Activated gamma-delta T cell treated with anti-CD3 and anti-CD28 coated beads, Interleukin-2, amount 50 U/mL, for 16 hours (primary cell): ENCODE results near the gene FMO4.
A peak's percentile ranks its signal among the peaks of the same experiment; 100 is the strongest.
"Not testable (repeated sequence)": the region's sequence is repeated elsewhere in the genome, so short reads cannot be mapped to it uniquely, and the experiment has no call there.

Experiments used
- DNase-seq: peaks from one replicate; pipeline ENCODE4 v3.0.0-alpha.2; 2020; ENCODE audit warnings: low read depth

Gene FMO4, protein sequence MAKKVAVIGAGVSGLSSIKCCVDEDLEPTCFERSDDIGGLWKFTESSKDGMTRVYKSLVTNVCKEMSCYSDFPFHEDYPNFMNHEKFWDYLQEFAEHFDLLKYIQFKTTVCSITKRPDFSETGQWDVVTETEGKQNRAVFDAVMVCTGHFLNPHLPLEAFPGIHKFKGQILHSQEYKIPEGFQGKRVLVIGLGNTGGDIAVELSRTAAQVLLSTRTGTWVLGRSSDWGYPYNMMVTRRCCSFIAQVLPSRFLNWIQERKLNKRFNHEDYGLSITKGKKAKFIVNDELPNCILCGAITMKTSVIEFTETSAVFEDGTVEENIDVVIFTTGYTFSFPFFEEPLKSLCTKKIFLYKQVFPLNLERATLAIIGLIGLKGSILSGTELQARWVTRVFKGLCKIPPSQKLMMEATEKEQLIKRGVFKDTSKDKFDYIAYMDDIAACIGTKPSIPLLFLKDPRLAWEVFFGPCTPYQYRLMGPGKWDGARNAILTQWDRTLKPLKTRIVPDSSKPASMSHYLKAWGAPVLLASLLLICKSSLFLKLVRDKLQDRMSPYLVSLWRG

DNA sequence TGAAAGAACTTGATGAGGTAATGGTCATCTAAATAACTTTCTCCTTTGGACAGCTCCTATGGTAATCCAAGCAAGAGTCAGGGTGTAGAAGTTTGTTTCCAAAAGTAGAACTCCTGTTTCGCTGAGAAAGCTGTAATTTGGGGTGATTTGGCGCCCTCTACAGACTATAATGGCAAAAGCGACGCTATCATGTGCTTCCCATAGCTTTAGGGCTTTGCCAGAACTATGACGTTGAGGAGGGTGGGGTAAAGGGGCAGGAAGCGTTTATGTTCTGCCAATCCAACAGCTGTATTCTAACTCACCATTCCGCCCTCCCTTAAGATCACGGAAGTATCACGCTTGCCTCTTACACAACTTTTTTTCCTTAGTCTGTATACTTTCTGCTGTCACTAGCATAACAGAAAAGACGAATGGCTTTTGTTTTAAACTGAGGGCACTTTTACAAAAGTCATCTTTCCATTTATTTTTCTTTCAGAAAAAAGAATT is at the start of gene FMO4:
Gene FMO4 (plus strand): TSS at position 349 of the 486 bp plus-strand sequence. CDS start 5,643 bp downstream, outside the sequence.
- DNase-seq: peak; percentile 69

DNA sequence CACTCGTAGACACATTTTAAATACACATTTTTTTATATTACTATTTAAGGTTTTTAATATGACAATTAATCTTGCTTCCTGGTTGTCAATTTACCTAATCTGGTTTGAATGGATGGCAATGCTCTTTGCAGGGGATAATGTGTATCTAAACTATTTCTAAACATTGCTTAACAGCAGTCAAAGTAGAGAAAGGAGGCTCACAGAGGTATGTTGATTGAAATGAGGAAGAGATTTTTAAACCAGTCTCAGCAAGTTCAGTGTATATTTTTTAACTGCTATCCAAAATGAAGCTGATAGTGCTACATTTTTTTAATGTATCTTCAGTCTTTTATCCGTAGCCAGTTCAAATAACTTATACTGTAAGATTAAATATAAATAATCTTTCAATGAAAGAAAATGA is 48.3 kb upstream of the FMO4 start:
- DNase-seq: no peak

DNA sequence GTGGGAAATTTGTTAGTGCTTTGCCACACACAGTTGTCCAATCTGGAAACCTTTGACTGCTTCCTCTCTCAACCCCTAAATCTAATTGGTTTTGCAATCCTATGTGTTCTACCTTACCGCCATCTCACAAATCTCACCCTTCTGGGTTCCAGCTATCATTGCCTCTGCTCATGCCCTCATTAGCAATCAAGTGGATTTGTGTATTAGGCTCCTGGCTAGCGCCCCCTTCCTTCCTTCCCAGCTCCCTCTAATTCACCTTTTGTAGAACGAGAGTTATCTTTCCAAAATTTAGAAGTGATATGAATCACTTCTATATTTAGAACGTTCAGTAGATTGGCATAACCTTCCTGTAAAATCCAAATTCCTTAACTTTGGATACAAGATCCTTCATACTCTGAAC is 47.1 kb upstream of the FMO4 start:
- DNase-seq: no peak

DNA sequence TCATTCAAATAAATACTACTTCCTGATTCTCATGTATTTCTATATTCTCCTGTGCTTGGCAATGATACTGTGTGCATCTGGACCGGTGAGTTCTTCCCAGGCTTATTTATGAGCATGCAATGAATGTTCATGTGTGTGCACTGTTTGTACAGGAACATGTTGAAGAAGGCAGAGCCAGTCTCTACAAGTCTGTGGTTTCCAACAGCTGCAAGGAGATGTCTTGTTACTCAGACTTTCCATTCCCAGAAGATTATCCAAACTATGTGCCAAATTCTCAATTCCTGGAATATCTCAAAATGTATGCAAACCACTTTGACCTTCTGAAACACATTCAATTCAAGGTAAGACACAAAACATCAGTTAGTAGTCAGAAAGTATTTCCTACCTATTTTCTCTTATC is 46.6 kb upstream of the FMO4 start:
- no peak for DNase-seq

DNA sequence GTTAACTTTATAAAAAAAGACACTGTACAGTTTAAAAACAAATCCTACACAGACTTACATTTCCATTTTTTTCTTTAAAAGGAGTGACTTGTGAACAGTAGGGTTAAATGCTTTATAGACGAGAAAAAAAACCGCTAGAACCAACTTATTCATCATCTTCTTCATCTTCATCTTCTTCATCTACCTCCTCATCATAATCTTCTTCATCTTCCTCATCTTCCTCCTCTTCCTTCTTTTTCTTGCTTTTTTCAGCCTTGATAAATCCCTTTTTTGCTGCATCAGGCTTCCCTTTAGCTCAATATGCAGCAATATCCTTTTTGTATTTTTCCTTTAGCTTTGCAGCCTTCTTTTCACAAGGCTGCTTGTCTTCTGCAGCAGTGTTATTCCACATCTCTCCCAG is 43.2 kb upstream of the FMO4 start:
- DNase-seq: no peak

DNA sequence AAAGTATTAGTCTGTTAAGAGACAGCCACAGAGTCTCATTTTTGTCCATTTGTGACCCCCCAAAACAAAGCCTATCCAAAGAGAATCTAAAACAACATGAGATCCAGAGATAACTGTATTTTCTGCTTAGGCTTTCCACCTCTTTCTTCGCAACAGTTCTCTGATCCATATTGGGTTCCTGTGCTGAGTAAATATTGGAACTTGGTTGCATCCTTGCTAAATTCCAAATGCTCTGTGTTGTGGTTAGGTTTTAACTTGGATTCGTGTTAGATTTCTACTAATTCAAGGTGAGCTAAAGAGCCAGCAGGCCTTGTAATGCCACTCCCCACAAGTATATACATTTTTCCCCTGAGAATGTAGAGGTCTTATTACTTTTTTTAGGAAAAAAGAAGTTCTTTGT is 36.4 kb upstream of the FMO4 start:
- no peak for DNase-seq

DNA sequence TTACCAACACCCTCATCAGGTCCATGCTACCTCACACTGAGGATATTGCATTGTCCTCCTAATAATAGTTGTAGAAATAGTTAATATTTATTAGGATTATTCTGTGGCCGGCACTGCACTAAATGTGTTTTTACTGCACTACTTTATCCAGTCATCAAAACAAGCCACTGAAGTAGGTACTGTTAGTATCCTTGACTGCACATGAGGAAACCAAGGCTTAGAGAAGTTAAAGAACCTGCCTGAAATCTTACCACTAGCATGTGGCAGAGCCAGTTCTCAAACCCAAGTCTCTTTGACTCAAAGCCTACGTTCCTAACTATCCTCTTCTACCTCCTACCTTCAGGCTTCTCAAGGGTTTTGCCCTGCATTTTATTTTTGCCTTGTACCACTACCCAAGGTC is 34.7 kb upstream of the FMO4 start:
- DNase-seq: no peak

DNA sequence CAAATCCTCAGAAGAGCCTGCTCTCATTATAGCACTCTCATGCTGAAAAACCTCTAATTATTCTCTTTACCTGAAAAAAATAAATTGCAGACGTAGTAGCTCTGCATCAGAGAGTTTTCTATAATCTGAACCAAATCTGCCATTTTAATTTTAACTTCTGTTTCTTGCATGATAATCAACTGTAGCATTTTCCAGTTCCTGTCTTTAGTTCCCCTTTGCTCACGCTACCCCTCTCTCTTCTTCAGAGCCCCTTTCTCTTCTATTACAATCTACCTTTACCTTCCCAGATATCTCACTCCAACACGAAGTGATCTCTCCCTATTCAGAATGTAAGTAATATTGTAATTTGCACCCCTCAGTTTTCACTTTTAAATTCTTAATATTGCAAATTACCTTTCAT is 34.3 kb upstream of the FMO4 start:
- DNase-seq: no peak

DNA sequence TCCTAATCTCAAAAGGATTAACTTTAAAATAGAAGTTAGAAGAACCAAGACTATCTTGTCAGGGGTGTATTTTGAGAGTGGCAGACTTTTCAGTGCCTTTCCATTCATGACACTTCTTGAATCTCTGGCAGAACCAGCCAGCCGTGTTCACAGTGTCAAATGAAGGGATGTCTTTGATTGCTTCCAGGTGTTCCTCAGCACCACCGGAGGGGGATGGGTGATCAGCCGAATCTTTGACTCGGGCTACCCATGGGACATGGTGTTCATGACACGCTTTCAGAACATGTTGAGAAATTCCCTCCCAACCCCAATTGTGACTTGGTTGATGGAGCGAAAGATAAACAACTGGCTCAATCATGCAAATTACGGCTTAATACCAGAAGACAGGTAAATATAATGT is 33.4 kb upstream of the FMO4 start:
- no peak for DNase-seq

DNA sequence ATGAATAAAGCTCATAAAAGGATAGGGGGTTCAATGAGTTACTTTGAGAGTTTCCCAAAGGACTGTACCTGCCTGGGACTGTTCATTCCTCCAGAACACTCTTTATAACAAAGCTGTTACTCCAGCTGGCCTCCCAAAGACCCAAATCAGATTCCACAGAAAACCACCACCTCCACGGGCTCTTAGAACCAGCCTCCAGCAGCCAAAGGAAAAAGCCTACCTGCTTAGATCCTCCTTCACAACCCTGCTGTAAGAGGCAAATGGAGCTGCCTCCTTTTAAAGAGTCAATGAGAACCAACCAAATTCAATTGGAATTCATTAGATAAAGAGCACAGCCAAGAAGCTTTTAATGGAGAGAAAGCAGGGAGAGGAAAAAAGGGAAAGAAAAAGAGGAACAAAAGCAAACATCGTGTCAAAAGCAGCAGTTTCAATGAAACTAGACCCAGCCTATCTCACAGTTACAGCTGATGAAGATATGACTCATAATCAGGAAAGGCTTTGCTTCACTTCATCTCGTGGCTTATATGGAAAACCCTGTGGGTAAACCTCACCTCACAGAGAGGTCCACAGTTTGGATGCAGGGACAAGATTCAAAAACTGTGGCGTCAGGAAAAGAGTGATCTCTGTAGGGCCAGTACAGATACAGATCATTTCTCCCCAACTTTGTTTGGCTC is 27.8 kb upstream of the FMO4 start:
- DNase-seq: no peak

DNA sequence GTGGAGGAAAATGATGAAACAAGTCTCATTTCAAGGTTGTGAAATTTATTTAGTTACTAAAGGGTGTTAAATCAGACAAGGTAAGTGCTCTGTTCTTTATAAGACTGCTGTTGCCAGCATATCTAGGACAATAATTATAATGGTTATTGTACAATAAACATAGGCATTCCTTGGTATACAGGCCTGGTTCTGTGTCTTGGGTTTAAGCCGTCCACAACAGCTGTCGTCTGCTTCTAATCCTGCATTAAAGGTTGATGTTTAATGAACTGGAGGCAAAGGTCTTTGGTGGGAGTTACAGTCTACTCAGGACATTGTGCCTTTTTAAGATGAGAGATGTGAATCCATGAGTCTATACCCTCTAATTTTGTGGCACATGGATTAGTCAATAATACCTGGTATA is 23.4 kb upstream of the FMO4 start:
- no peak for DNase-seq

DNA sequence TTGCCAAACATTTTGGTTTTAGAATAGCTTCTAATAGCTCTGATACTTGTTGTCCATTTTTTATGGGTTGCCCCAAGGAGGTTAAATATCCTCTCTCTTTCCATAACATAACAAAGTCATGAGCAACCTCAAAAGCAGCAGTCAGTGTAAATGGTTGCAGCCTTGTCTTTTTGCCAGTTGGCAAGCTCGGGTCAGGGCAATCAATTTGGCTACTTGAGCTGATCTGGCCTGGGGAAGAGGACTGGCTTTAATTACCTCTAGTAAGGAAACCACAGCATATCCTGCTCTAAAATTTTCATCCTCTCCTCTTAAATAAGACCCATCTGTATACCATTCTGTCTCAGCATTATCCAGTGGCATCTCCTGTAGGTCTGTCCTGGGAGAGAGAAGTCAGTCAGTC is 21.2 kb upstream of the FMO4 start:
- no peak for DNase-seq

DNA sequence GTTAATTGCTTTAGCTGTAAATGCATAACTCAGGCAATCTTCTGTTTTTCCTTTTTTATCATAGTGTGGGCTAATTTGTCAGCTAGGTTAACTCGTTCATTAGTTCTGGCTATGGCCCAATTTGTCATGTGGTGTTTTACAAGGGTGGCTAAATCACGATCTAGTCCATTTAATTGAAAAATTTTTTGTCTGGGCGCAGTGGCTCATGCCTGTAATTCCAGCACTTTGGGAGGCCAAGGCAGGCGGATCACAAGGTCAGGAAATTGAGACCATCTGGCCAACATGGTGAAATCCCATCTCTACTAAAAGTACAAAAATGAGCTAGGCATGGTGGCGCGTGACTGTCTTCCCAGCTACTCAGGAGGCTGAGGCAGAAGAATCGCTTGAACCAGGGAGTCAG is 18.6 kb upstream of the FMO4 start:
- DNase-seq: not testable (repeated sequence)

DNA sequence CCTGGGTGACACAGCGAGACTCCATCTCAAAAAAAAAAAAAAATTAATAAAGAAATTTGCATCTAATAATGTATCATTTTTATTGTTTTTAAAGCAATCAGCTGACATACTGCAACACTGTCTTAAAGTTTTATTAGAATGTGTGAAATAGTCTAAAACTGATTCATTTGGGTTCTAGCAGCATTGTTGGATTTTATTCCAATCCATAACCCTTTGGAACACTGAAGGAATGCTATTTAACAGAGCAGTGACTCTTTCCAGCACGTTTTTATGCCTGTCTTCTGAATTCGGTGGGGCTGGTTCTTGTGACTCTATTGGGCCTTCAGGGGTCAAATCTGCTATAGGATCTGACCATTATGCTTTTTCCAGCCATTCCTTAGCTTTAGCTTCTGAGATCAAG is 18.2 kb upstream of the FMO4 start:
- DNase-seq: no peak

DNA sequence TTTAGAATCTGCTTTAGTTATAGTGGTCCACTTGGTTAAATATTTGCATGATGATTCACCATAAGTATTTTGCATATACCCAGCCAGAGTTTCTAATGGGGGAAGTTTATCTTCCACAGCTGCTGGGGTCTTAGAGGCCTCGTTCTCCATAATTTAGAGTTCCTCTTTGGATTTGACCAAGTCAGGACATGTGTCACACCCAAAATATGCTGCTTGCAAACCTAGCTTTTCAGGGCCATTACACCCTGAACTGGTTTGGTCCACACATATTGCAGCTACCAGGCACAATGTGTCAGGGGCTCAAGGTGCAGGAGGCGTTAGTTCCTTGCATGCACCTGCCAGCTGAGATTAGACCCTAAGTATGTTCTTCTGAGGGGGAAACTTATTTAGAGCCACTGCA is 17.1 kb upstream of the FMO4 start:
- no peak for DNase-seq

DNA sequence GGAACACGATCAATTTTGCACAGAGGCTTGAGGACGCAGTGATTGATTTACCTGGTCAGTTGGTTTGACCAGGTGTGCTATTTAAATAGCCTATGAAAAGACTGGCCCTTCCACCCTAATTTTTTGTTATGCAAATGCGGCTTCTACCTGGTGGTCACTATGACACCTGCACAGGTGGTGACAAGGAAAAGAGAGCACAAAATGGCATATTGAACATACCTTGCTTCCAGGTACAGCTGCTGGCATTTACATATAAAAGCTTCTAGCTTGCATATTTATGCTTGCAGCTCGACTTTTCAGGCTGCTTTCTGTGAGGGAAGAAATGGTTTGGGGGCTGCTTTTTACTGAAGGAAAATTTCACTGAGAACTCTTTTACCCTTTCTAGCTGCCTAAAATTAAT is 15.3 kb upstream of the FMO4 start:
- DNase-seq: no peak

DNA sequence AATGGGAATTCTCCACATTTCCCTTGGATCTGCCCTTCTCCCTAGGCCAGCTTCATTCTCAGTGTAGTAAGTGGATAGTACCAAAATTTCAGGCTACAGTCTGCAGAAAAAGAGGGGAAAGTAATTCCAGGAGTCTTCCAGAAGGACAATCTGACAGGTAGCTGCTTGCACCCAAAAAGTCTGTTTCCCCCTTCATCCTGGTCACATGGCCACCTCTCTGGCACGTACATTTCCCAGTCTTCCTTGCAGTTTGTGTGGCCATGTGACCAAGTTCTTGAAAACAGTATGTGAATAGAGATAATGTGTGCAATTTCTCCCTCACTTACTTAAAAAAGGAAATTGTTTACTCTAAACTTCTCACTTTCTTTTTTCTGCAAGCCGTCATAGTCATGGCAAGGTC is 14.6 kb upstream of the FMO4 start:
- no peak for DNase-seq

DNA sequence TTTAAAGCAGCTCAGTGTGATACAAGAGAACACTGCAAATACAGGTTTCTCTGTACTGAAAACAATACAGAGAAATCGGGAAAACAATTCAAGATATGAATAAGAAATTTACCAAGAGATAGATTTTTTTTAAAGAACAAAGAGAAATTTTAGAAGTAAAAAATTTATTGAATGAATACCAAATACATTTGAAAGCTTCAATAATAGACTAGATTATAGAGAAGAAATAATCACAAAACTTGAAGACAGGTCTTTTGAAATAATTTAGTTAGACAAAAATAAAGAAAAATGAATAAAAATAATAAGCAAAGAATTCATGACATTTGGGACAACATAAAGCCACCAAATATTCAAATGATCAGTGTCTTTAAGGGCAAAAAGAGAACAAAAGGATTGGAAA is 13.6 kb upstream of the FMO4 start:
- DNase-seq: no peak

DNA sequence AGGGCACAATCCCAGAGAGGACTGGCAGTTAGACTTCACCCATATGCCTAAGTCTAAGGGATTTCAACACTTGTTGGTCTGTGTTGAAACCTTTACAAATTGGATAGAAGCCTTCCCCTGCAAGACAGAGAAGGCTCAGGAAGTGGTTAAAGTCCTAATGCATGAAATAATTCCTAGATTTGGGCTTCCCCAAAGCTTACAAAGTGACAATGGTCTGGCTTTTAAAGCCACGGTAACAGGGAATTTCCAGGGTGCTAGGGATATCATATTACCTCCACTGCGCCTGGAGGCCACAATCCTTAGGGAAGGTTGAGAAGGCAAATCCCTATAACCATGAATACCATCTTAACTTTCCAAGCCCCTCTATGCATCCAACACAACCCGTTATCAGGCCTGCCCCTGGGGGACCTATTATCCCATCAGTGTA is 3.3 kb upstream of the FMO4 start:
- no peak for DNase-seq

DNA sequence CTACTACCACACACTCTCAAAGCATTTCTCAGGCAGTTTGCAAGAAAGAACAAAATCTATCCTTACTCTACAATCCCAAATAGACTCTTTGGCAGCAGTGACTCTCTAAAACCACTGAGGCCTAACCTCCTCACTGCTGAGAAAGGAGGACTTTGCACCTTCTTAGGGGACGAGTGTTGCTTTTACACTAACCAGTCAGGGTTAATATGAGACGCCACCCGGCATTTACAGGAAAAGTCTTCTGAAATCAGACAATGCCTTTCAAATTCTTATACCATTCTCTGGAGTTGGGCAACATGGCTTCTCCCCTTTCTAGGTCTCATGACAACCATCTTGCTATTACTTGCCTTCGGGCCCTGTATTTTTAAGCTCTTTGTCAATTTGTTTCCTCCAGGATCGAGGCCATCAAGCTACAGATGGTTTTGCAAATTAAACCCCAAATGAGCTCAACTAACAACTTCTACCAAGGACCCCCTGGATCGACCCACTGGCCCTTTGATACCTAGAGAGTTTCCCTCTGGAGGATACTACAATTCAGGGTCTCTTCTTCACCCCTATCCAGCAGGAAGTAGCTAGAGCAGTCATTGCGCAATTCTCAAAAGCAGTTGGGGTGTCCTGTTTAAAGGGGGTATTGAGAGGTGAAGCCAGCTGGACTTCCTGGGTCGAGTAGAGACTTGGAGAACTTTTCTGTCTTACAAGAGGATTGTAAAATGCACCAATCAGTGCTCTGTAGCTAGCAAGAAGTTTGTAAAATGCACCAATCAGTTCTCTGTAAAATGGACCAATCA is 2.0 kb upstream of the FMO4 start:
- no peak for DNase-seq

DNA sequence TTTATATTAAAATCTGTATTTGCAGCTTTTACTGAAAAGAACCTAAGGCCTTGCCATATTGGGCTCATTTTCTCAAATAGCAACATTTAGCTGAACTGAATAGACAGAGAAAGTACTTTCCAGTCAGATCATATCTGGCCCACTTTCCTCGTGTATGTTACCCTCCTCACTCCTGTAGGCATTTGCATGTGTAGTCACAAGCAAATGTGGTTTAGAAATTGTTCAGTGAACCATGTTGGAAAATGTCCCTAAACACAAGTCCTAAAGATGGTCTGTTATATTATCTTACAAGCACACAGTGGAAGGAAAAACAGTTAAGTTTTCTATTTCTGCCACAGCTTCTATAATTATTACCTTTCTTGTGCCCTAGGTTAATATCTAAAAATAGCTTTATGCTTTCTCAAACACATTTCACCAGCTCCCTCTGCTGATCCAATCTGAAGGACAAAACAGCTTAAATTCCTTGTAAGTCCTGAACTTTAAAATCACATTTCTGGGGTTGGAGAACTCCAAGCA is 606 bp upstream of the FMO4 start:
- no peak for DNase-seq

DNA sequence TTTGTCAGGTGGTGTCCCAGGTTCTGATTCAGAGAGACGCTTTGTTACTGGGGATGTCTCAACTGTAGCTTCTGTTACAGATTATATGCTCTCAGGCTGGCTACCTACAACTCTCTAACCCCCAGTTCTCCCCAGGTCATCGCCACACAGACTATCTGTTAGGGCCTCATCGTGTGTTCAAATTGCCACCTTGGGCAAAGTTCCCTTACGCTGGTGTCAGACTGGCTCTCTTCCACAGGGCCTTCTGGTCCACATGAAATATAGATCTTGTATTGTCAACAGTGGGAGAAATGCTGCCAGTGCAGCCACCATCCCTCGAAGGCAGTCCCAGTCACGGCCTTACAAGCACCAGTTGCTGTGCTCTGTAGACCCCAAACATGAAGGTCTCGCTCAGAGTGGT is 15.3 kb downstream of the FMO4 start:
- DNase-seq: no peak
